Measurements from ENCODE around the gene AGBL4. TPM values are rescaled to one million over a fixed set of nuclear protein-coding genes. Genes with fewer than 3 reads are reported as not detected.

AGBL4 gene
- total and polyA plus RNA-seq, 9 of the 15 experiments (the other 6 are each of a cell fraction or from before 2014, with no cell fraction given), result 0.11 TPM; not detected in 7

- BruUV-seq (replicated peaks), result no TSS peak
- ATAC-seq, result no peak
- ChIA-PET POLR2A (no interaction called here), CTCF (ENCODE audit: low intra/inter-chr PET ratio) (no interaction called here)
- Histone ChIP-seq H3K9me3 (replicated peaks; ENCODE audit: control insufficient read depth, insufficient read depth, low read depth, low read length) (no peaks in the 10 kb centered on the region), H3K27me3 (ENCODE audit: control insufficient read depth in 2 of 2, insufficient read depth in 2 of 2, low read length in 2 of 2) (no peaks in the 10 kb centered on the region), H4K20me1 (replicated peaks; ENCODE audit: control insufficient read depth, insufficient read depth, low read length) (no peaks in the 10 kb centered on the region), H3K9ac (ENCODE audit: insufficient read depth in 1 of 2, low read depth in 2 of 2, low read length in 2 of 2) (no peak overlapping the region), H3K4me1 (replicated peaks in 1 of 2; ENCODE audit: control insufficient read depth in 2 of 2, insufficient read depth in 2 of 2, low read length in 2 of 2) (no peaks in the 10 kb centered on the region), H3K79me2 (ENCODE audit: control insufficient read depth, insufficient read depth, low read length) (no peaks in the 10 kb centered on the region), H3K36me3 (ENCODE audit: control insufficient read depth, insufficient read depth, low read length) (no peaks in the 10 kb centered on the region), H3K27ac (ENCODE audit: extremely low read depth, low read depth, low read length) (no peak overlapping the region), H3K4me2 (ENCODE audit: insufficient read depth, low read length) (no peak overlapping the region), H3K9me1 (ENCODE audit: control insufficient read depth, insufficient read depth, low read length) (no peaks in the 10 kb centered on the region), H3K4me3 (no peak overlapping the region), H2AFZ (ENCODE audit: low read depth, low read length) (no peak overlapping the region)
- no peak for DNase-seq (ENCODE audit: extremely low read depth in 1 of 4, low spot score in 3 of 4)
- in situ Hi-C loops (cut with MboI) (no loop called here), intact Hi-C loops (cut with micrococcal nuclease) (no loop called here)
- no peak for TF ChIP-seq POLR2G (IDR thresholded peaks at IDR 0.05; ENCODE audit: low read depth, low read length)
- no peak for TF ChIP-seq KLF13 (tag; IDR thresholded peaks at IDR 0.05; ENCODE audit: borderline replicate concordance, low read depth)
- no peak for TF ChIP-seq BACH1 (tag; IDR thresholded peaks at IDR 0.05)
- no peak for TF ChIP-seq ZNF766 (CRISPR knock-in tag; conservative IDR thresholded peaks at IDR 0.05)
- no peak for TF ChIP-seq ZNF274 (IDR thresholded peaks at IDR 0.05; ENCODE audit: borderline replicate concordance, low read depth, low read length)
- no peak for TF ChIP-seq ZNF584 (CRISPR knock-in tag; IDR thresholded peaks at IDR 0.05; ENCODE audit: low read depth)
- TF ChIP-seq, protein P1, sequence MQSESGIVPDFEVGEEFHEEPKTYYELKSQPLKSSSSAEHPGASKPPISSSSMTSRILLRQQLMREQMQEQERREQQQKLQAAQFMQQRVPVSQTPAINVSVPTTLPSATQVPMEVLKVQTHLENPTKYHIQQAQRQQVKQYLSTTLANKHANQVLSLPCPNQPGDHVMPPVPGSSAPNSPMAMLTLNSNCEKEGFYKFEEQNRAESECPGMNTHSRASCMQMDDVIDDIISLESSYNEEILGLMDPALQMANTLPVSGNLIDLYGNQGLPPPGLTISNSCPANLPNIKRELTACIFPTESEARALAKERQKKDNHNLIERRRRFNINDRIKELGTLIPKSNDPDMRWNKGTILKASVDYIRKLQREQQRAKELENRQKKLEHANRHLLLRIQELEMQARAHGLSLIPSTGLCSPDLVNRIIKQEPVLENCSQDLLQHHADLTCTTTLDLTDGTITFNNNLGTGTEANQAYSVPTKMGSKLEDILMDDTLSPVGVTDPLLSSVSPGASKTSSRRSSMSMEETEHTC (IDR thresholded peaks at IDR 0.05), result no peak
- TF ChIP-seq, protein P2, sequence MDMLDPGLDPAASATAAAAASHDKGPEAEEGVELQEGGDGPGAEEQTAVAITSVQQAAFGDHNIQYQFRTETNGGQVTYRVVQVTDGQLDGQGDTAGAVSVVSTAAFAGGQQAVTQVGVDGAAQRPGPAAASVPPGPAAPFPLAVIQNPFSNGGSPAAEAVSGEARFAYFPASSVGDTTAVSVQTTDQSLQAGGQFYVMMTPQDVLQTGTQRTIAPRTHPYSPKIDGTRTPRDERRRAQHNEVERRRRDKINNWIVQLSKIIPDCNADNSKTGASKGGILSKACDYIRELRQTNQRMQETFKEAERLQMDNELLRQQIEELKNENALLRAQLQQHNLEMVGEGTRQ (CRISPR knock-in tag; IDR thresholded peaks at IDR 0.05), result no peak
- TF ChIP-seq SNIP1 (IDR thresholded peaks at IDR 0.05; ENCODE audit: low read depth), result no peak
- no peak for FAIRE-seq
- WGBS (ENCODE audit: insufficient coverage, low coverage, missing lambda C conversion rate), result 0% methylated on average over 4 of the region's 4 CpGs
Observed at GRCh38 chr1:48930011-48930410, 1093.7 kb downstream of the AGBL4 start.
